Astrocyte (in vitro differentiated cells and primary cell): Measurements from ENCODE around the gene RGS19. TPM values are rescaled to one million over a fixed set of nuclear protein-coding genes. Genes with fewer than 3 reads are reported as not detected.

Source experiments
- DNase-seq: peaks from one replicate; pipeline ENCODE4 v3.0.0-alpha.2; 2010; ENCODE audit warnings: low read depth
- FAIRE-seq: peaks from 2 replicates; lab custom pipeline; 2011; peaks lifted over from hg19 to GRCh38; lab: Jason Lieb, UNC
- H2AFZ ChIP-seq: 2 replicates; pipeline ENCODE4 v1.6.0; 2012; ENCODE audit warnings: low read depth, low read length, inconsistent platforms
- H3K27ac ChIP-seq: 2 replicates; pipeline ENCODE4 v1.5.1; 2011; ENCODE audit warnings: low read depth, low read length, inconsistent platforms
- H3K27me3 ChIP-seq: 2 replicates; pipeline ENCODE4 v1.6.0; 2011; ENCODE audit warnings: low read length, inconsistent platforms; ENCODE audit not compliant: insufficient read depth
- H3K36me3 ChIP-seq: 2 replicates; pipeline ENCODE4 v1.5.1; 2011; ENCODE audit warnings: low read length, inconsistent platforms; ENCODE audit not compliant: insufficient read depth
- H3K4me1 ChIP-seq: 2 replicates; pipeline ENCODE4 v1.5.1; 2011; ENCODE audit warnings: low read length, inconsistent platforms; ENCODE audit not compliant: insufficient read depth
- H3K4me2 ChIP-seq: 2 replicates; pipeline ENCODE4 v1.6.0; 2012; ENCODE audit warnings: low read length, inconsistent platforms
- H3K4me3 ChIP-seq: 2 replicates; pipeline ENCODE4 v1.5.1; 2011; ENCODE audit warnings: low read depth, mild to moderate bottlenecking, low read length, inconsistent platforms; ENCODE audit not compliant: insufficient read depth
- H3K79me2 ChIP-seq: 2 replicates; pipeline ENCODE4 v1.6.0; 2012; ENCODE audit warnings: mild to moderate bottlenecking, low read length, inconsistent platforms; ENCODE audit not compliant: insufficient read depth
- H3K9ac ChIP-seq: 2 replicates; pipeline ENCODE4 v1.6.0; 2012; ENCODE audit warnings: mild to moderate bottlenecking, low read length, inconsistent platforms
- H3K9me3 ChIP-seq: 2 replicates; pipeline ENCODE4 v1.5.1; 2012; ENCODE audit warnings: low read depth, mild to moderate bottlenecking, low read length, inconsistent platforms; ENCODE audit not compliant: insufficient read depth
- H4K20me1 ChIP-seq: 2 replicates; pipeline ENCODE4 v1.6.0; 2012; ENCODE audit warnings: low read length, inconsistent platforms; ENCODE audit not compliant: insufficient read depth
- H3K27ac Mint-ChIP-seq: one replicate; pipeline ENCODE4 v1.8.0; 2021; ENCODE audit warnings: mild to moderate bottlenecking, mixed read lengths; ENCODE audit not compliant: unreplicated experiment
- H3K27me3 Mint-ChIP-seq: one replicate; pipeline ENCODE4 v1.8.0; 2021; ENCODE audit warnings: low read depth, mixed read lengths; ENCODE audit not compliant: unreplicated experiment
- H3K36me3 Mint-ChIP-seq: one replicate; pipeline ENCODE4 v1.8.0; 2021; ENCODE audit warnings: low read depth, mixed read lengths; ENCODE audit not compliant: unreplicated experiment
- H3K4me1 Mint-ChIP-seq: one replicate; pipeline ENCODE4 v1.8.0; 2021; ENCODE audit warnings: low read depth, mixed read lengths; ENCODE audit not compliant: unreplicated experiment
- H3K4me3 Mint-ChIP-seq: one replicate; pipeline ENCODE4 v1.8.0; 2021; ENCODE audit warnings: mild to moderate bottlenecking, moderate library complexity, mixed read lengths; ENCODE audit not compliant: unreplicated experiment
- H3K9me3 Mint-ChIP-seq: one replicate; pipeline ENCODE4 v1.8.0; 2021; ENCODE audit warnings: mild to moderate bottlenecking, mixed read lengths; ENCODE audit not compliant: unreplicated experiment
- CTCF ChIP-seq: IDR thresholded peaks from 2 replicates; pipeline ENCODE4 v1.5.1; 2011; ENCODE audit warnings: low read depth, mild to moderate bottlenecking, inconsistent platforms, low read length, moderate library complexity; ENCODE audit not compliant: insufficient read depth
- EZH2 ChIP-seq: IDR thresholded peaks from 2 replicates; pipeline ENCODE4 v1.6.1; 2012; ENCODE audit warnings: mild to moderate bottlenecking, low read length, inconsistent platforms; ENCODE audit not compliant: insufficient read depth
- total RNA-seq: library from RNA; stranded (reverse); gene quantifications from 2 replicates; pipeline ENCODE4 v1.2.1, GENCODE V29; 2021

RGS19 gene
- total RNA-seq, 1 donor from 2014 or later, result 18.3 TPM

- TF ChIP-seq EZH2, result no peak
- TF ChIP-seq CTCF, result no peak
- H3K9me3 ChIP-seq, result no peaks in the 10 kb centered on the region
- H3K4me3 Mint-ChIP-seq, result no peak overlapping the region
Measured at GRCh38 chr20:64067005-64067632, 12.2 kb downstream of the RGS19 start.

DNA sequence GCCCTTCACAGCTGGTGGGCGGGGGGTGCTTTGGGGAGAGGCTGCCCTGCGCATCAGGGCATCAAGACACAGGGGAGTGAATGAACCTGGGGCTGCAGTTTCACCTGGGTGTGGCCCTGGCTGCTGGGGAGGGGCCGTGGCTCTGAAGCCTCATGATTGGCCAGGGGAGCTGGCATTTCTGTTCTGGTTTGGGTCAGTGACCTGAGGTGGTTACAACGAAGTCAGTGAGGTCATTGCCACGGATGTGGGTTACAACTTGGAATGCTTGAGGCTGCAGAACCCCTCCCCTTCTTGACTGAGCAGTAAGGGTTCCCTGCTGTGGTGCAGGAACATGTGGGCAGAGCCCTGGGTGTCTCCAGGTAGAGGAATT is 13.4 kb downstream of the RGS19 start:
- H3K27me3 ChIP-seq, result no peaks in the 10 kb centered on the region
- no peak overlapping the region for H3K9ac ChIP-seq
- H3K27ac ChIP-seq, result no peak overlapping the region
- TF ChIP-seq EZH2 (no peak), CTCF (no peak)
- H3K36me3 ChIP-seq, result no peaks in the 10 kb centered on the region
- H3K4me1 Mint-ChIP-seq, result peaks cover 18% of the 10 kb centered on the region
- no peaks in the 10 kb centered on the region for H3K27me3 Mint-ChIP-seq
- H2AFZ ChIP-seq, result no peak overlapping the region
- H3K36me3 Mint-ChIP-seq, result peaks cover 4% of the 10 kb centered on the region
- peak overlapping the region; percentile 38 for H3K4me2 ChIP-seq
- no peak overlapping the region for H3K4me3 ChIP-seq
- H3K79me2 ChIP-seq, result peaks cover 5% of the 10 kb centered on the region
- peak overlapping the region; percentile 74 for H3K4me3 Mint-ChIP-seq
- no peaks in the 10 kb centered on the region for H3K9me3 ChIP-seq
- peaks cover 31% of the 10 kb centered on the region for H3K4me1 ChIP-seq
- FAIRE-seq (no peak), DNase-seq (peak; percentile 77)
- peak overlapping the region; percentile 84 for H3K27ac Mint-ChIP-seq
- peaks cover 32% of the 10 kb centered on the region for H4K20me1 ChIP-seq
- H3K9me3 Mint-ChIP-seq, result no peaks in the 10 kb centered on the region

More at GRCh38 chr20:64067005-64067632, 12.2 kb downstream of the RGS19 start:
- Mint-ChIP-seq H3K4me1 (peaks cover 18% of the 10 kb centered on the region), H3K9me3 (no peaks in the 10 kb centered on the region), H3K36me3 (peaks cover 4% of the 10 kb centered on the region), H3K27me3 (no peaks in the 10 kb centered on the region), H3K27ac (no peak overlapping the region)
- peaks cover 30% of the 10 kb centered on the region for H3K4me1 ChIP-seq
- no peaks in the 10 kb centered on the region for H3K36me3 ChIP-seq
- H3K4me2 ChIP-seq, result no peak overlapping the region
- H2AFZ ChIP-seq, result no peak overlapping the region
- H3K79me2 ChIP-seq, result peaks cover 5% of the 10 kb centered on the region
- no peak for FAIRE-seq
- H3K9ac ChIP-seq, result no peak overlapping the region
- DNase-seq, result no peak
- no peak overlapping the region for H3K27ac ChIP-seq
- no peak overlapping the region for H3K4me3 ChIP-seq
- H4K20me1 ChIP-seq, result peaks cover 32% of the 10 kb centered on the region
- H3K27me3 ChIP-seq, result no peaks in the 10 kb centered on the region
